NCI-H1436 (cell line): ENCODE measurements around the gene DNAH9.
A peak's percentile ranks its signal among the peaks of the same experiment; 100 is the strongest.
"Not testable (repeated sequence)": the region's sequence is repeated elsewhere in the genome, so short reads cannot be mapped to it uniquely, and the experiment has no call there.

Source experiments
- DNase-seq: peaks from one replicate; lab custom pipeline; 2025; lab: John Stamatoyannopoulos, UW

Gene DNAH9

DNA sequence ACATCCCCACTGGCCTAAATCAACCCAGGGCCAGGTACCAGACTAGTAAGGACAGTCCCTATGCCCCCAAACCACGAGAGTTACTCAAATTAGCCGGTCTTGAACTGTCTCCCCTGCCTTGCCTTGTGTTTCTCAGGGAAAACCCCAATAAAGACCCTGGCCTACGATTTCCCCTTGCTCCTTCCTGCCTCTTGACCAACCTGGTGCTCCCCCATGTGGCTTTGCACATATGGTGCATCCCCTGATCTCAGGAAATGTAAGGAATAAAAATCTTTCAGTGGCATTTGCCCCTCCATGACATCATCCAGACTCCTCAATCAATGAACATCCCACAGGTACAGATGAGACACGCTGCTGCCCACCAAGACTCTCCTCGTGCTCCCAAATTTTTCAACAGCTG is 311.1 kb downstream of the DNAH9 start:
- DNase-seq = no peak

DNA sequence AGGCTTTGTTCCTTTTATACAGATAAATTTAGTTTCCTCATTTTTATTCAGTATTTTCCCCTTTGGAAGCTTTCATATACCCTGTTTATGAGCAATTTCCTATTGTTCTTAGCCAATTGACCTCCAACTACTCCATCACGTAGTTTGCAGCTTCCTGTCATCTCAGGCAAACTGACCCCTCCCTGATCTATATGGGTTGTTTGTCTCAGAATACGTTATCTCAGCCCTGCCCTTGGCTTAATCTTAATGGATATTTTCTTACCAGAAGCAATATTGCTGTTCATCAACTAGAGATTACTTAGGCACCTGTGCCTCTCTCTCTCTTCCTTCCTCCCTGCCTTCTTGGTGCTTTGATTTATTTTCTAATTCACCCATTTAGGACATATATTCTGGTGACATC is 317.8 kb downstream of the DNAH9 start:
- DNase-seq = no peak

DNA sequence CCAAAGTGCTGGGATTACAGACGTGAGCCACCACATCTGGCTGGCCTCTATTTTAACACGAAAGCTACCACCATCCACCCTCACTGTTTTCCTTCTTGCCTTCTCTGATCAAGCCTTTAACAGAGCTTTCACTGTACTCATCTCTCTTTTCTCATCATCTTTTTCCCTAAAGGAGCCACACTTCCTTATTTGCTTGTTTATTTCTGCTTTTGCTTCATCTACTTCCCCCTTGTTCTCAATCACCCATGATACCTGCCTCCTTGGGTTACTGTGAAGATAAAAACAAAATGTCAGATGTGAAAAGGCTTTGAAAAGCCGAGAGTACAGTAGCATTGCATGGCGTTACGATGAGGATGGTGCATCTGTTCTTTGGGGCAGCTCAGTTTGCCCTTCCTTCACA is 319.1 kb downstream of the DNAH9 start:
- DNase-seq = no peak

DNA sequence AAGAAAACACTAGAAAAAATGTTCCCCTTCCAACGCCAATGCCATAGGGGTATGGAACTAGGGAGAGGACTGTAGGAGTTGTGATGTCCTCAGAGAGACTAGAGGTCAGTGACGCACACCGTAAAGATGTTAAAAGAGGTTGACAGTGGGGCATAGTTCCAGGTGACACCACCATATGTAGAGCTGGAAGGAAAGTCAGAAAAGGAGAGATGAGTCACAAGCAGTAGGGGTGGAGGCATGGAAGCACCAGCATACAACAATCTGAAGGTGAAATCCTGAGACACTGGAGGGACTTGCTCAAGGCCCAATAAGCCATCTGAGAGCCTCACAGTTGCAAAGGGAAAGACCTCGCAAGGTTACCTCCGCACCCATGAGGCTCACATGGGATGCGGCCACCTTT is 323.0 kb downstream of the DNAH9 start:
- no peak for DNase-seq

GRCh38 chr17:11922638-11923037 is 324.4 kb downstream of the DNAH9 start:
- no peak for DNase-seq

GRCh38 chr17:11924076-11924475 is 325.8 kb downstream of the DNAH9 start:
- no peak for DNase-seq

DNA sequence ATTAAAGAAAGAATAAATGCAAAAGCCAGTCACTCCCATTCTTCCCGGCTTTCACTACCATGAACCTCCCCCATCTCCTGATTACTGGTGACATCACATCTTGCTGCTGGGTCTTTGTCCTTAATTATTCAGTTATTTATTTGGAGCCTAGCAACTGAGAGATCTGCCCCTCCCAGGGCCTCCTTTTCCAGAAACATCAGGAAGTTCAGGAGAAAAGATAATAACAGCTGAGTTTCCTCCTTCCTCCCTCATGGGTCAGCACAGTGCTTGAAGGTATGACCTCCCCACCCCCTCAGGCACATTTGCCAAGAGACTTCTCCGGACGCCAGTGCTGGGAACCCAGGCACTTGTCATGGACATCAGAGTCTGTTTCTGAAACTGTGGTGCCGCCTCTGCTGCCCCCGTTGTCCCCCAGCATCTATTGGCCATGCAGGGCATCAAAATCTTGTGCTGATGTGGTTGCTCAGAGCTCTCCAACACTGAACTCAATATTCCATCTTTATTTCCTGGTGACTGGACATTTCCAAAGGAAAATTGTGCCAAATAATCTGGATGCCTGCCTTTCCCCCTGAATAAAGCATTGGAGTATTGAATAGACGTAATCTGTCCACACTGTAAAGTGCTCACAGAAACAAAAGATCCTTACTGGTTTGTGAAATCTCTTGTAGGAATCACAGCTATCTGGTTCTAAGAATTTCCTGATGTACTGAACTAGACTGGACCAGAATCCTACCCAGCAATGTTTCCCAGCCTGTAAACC is 327.2 kb downstream of the DNAH9 start:
- no peak for DNase-seq

- no peak for DNase-seq
Measured at GRCh38 chr17:11928436-11928835, 330.2 kb downstream of the DNAH9 start.

GRCh38 chr17:11932337-11932898 is 334.1 kb downstream of the DNAH9 start:
- DNase-seq = no peak

DNA sequence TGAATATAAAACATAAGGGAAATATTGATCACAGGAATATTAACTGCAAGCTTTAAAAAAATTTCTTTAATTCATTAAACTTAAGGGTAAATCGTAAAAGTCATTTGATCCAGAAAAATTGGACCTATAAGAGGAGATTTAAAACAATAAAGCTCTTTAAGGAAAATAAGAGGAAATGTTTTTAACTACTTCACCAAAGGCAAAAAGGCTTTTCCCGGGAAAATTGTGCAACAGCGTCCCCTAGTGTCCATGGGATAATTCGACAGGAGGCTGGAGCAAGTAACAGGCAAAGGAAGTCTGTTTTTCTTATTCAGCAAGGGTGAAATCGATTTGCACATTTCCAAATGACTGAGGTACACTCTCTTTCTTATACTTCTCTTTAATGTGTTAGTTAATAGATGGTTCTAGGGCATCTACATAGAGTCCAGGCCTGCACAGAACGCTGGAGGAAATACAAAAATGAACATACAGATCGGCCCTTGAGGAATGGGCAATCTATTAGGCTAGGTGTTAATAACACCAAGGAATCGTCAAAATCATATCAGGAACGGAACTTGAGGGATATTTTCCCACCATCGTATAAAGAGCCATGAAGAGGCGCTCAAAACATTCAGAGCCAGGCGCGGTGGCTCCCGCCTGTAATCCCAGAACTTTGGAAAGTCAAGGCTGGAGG is 337.6 kb downstream of the DNAH9 start:
- DNase-seq = peak; percentile 10

- no peak for DNase-seq
Measured at GRCh38 chr17:11940904-11941303, 342.6 kb downstream of the DNAH9 start.

- not testable (repeated sequence) for DNase-seq
Measured at GRCh38 chr17:11943086-11943485, 344.8 kb downstream of the DNAH9 start.

GRCh38 chr17:11943759-11944347 is 345.6 kb downstream of the DNAH9 start:
- no peak for DNase-seq

DNA sequence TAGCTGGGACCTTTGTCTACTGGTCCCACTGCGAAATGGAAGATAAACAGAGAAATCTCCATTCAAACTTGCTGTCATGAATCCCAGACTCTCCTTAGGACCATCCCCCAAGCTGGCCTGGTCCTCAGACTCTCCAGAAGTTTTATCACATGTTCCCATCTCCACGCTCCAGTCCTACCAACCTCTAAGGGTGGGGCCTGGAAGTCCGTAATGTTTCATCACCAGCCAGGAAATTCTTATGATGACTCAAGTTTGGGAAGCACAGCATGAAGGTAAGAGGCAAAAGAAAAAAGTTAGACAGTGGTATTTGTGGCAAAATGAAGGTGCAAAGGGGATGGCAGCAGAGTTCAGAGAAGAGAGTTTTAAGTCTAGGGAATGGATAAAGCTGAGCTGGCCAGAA is 346.3 kb downstream of the DNAH9 start:
- no peak for DNase-seq

DNA sequence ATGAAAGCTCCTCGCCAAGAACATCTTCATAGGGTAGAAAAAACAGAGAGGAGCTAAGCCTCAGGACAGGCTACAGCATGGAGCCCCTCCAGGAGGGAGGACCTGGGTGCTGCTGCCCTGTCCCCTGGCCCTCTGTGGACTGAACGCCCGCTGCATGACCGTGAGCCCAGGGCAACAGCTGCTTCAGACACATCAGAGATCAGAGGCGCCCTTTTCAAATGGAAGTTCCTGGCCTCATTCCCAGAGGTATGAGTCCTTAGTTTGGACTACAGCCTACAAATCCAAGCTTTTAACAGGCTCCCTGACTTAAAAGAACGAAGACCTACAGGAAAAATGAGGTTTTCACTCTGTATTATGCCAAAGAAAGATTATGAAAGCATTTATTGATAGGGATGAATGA is 350.5 kb downstream of the DNAH9 start:
- no peak for DNase-seq

DNA sequence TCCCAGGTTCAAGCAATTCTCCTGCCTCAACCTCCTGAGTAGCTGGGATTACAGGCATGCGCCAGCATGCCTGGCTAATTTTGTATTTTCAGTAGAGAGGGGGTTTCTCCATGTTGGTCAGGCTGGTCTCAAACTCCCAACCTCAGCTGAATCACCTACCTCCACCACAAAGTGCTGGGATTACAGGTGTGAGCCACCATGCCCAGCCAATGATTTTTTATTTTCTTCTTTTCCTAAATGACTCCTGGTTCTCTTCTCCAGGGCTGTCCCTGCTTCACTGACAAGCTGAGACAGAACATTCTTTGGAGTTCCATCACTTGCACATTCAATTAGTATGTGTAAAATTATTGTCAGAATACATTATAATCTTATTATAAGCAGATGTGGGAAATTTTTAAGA is 351.3 kb downstream of the DNAH9 start:
- DNase-seq = not testable (repeated sequence)

DNA sequence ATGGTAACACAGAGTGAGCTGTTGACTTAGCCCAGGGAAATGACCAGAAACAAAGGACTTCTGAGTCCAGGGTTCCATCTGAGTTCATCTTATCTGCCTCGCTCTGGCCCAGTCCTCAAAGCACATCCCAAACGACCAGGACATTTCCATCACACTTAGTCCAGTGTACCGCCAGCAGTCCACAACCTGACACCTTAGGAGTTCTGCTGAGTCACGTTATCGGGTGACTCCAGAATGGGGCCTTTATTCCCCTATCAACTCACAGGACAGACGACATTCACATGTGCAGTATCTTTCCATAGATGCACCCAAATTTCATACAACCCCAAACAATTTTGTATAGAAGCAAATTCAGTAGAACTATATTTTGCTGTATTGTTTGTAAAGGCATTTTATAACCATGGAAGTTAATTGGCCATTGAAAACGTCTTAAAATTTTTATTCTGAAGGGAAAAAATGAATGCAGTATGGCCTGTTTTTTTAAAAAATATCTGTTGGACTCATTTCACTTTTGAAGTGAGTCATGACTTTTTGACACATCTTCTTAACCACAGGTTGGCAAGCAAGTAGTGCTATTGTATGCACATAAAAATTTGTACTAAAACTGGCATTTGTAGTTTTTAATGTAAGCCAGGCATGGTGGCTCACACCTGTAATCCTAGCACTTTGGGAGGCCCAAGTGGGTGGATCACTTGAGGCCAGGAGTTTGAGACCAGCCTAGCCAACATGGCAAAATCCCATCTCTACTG is 352.7 kb downstream of the DNAH9 start:
- DNase-seq = no peak

DNA sequence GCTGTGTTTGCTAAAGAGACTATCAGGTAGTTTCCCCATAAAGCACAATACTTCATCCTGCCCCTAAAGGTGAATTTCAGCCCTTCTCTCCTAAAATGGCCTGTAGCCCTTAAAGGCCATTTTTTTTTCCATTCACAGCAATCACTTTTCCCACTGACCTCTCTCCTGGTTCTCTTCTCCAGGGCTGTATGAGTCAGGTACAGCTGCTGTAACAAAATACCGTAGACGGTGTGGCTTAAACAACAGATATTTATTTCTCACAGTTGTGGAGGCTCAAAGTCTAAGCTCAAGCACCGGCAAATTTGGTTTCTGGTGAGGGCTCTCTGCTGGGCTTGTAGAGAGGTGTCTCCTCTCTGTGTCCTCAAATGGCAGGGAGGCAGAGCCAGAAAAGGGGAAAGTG is 354.3 kb downstream of the DNAH9 start:
- no peak for DNase-seq

GRCh38 chr17:11953924-11954323 is 355.7 kb downstream of the DNAH9 start:
- DNase-seq = no peak

DNA sequence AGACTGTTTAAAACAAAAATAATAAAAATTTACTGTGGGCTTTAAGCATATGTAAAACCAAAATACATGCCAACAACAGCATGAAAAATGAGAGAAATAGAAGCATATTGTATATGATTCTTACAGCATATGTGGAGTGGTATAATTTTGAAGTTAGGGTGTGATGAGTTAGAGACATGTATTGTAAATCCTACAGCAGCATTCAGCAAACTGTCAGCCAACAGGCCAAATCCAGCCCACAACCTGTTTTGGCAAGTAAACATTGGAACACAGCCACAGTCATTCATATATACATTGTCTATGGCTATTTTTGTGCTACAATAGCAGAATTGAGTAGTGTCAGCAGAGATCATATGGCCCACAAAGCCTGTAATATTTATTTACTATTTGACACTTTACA is 356.7 kb downstream of the DNAH9 start:
- no peak for DNase-seq

DNA sequence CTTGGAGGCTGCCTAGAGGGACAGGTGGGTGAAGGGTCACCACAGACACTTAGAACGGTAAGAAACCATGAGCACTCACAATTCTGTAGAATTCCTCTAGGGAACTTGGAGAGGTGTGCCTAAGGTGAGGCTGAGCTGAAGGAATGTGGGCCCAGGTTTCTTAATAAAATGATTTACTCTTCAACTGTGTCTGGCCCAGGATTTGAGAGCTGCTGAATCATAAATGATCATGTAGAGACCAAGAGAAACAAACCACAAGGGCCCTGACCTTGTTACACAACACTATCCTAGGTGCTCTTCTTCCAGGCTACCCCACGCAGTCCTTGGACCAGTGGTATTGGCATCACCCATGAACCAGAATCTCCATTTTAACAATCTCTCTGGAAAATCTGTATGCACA is 371.3 kb downstream of the DNAH9 start:
- no peak for DNase-seq

GRCh38 chr17:11972741-11973140 is 374.5 kb downstream of the DNAH9 start:
- DNase-seq = not testable (repeated sequence)
